RCC 7860 (cell line): ENCODE measurements around the gene MRPL19.

Source experiments
- DNase-seq: peaks from one replicate; pipeline ENCODE4 v3.0.0-alpha.2; 2015; ENCODE audit warnings: low spot score
- FAIRE-seq: peaks from 2 replicates; lab custom pipeline; 2012; peaks lifted over from hg19 to GRCh38; lab: Jason Lieb, UNC

The MRPL19 gene

DNA sequence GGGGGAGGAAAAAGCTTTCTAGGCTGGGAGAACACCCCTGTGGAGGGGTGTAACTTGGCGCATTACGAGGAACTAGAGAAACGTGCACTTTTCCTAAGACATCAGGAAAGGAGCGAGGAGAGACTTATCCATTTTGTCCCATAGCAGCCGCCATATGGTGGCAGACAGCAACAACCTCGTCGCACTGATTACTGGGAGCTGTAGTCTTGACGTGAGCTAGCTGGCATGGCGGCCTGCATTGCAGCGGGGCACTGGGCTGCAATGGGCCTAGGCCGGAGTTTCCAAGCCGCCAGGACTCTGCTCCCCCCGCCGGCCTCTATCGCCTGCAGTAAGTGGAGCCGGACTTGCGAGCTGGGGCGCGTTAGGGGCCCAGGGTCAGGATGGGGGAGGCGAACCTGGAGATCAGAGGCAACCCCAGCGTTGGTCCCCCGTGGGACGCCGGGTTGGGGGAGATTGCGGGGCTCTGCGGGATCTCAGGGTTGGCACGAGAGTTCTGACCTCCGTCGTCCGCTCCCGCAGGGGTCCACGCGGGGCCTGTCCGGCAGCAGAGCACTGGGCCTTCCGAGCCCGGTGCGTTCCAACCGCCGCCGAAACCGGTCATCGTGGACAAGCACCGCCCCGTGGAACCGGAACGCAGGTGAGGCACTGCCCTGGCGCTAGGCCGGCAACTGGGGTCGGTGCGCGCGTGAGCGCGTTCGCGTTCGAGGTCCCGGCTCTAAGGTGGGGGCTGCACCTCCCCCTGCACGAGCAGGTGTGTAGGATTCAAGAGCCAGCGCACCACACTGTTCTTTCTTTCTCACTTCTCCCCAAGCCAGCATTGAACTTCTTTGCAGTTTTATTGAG, at the start of gene MRPL19:
Gene MRPL19, plus strand, starts transcription at position 201 of the 843 bp plus-strand sequence. Its CDS starts 25 bp downstream, at position 226.
- FAIRE-seq: no peak
- DNase-seq: peak; percentile 91

GRCh38 chr2:75596784-75597183, 49.8 kb upstream of the MRPL19 start:
- DNase-seq: peak; percentile 84

DNA sequence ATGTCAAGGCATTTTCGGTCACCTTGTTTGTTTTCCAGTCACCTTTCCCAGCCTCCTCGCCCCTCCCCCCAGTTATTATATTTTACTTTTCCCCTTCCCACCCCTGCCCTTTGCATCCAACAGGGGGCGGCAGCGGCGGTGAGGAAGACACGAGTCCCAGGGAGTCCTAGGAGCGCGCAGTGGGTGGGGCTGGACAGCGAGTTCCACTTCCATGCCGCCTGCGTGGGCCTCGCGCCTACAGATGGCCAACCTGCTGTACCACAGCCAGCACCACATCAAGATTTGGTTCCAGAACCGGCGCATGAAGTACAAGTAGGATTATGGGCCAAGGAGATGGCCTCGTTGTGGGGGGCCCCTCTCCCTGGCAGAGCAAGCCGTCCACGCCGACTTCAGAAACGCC, 48.6 kb upstream of the MRPL19 start:
- FAIRE-seq: no peak
- no peak for DNase-seq

More at GRCh38 chr2:75596784-75597183, 49.8 kb upstream of the MRPL19 start:
- FAIRE-seq: peak; percentile 76

- FAIRE-seq (no peak), DNase-seq (no peak)
Measured at GRCh38 chr2:75598589-75599155, 47.9 kb upstream of the MRPL19 start.

DNA sequence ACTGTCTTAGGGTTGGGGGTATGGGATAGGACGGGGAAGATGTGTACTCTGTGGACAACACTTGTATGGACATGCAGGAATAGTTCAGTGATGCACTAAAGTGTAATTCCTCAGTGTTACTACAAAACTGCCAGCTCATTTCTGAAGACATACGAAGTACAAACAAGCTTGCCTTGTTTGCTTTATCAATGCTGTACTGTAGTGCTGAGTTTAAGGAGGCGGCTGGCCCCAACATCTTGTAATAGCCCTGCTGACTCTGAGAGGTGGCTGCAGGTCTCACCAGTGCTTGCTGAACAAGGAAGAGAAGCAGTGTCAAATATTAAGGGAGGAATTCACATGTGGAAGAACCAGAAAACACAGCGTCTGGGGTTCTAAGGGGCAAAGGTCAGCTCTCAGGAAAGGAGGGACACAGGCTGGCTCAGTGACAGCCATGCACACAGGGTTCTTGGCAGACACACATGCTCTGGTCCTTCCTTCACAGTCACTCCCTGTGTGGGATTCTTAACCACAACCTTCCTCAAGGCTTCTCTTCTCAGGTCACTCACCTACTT, 46.0 kb upstream of the MRPL19 start:
- peak; percentile 61 for DNase-seq
- no peak for FAIRE-seq

DNA sequence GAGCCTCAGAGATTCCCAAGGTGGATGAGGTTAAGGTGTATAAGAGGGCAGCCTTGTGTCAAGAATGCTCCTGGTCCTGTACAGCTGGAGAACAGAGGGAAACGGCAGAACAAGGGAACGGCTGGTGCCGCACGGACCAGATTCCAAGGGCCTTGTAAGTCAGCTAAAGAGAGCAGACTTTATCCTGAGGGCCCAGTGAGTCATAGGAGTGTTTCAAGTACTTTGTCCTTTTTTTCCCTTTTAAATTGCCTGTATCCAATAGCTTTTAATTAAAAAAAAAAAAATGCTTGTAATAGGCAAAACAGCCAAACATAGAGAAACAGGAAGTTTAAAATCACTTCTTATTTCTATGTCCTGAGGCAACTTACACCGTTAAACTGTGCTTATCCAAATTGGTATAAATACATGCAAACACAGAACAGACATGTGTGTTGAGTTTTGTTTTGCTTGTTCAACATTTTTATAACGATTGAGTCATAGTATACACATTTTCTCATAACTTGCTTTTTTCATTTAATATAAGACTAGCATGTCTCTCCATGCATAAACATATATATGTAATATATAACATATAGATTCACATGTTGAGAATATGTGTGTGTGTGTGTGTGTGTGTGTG, 43.8 kb upstream of the MRPL19 start:
- no peak for FAIRE-seq
- DNase-seq: no peak

GRCh38 chr2:75603477-75603876, 43.1 kb upstream of the MRPL19 start:
- DNase-seq: no peak
- no peak for FAIRE-seq

DNA sequence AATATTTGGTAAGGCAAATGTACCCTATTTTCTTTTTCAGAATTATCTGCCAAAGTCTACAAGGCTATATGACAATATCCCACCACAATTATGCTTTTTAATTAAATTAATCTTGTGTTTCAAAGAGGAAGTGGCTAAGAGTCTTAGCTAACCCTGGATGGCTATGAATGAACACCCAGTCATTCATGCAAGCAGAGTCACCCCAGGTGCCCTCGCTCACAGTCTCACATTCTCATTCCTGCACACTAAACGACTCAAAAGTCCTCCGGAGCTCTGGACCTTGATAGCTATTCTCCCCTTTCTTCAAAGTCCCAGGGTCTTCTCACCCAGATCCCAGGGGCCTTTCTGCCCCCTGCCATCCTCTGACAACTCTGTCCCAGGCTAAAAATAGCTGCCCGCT, 42.1 kb upstream of the MRPL19 start:
- FAIRE-seq (peak; percentile 86), DNase-seq (peak; percentile 61)

- peak; percentile 94 for FAIRE-seq
Measured at GRCh38 chr2:75605770-75606529, 40.6 kb upstream of the MRPL19 start.

DNA sequence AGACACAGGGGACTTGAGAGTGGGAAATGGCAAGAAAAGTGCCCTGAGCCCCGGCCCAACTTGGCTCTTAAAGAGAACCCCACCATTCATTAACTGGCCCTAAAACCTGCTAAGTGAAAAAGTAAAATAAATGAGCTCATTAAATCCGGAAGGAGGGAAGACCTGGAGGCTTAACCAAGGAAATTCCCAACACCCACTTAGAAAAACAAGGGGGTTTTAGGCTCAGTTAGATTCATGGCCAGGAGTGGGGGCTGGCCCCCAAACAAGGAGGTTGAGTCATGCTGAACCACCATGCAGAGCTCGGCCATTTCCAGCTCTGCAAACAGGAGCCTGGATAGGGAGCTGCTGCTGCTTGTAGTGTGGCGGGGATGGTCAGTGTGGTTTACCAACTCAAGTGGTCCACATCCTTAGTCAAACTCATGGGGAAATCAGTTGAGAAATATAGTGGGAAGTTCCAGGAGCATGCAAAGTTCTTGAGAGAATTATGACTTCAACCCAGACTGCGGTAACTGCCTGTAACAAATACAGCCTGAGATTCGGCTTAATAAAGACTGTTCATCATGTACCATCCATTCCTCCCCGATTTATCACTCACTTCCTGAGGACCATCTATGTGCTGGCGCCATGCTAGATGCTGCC, 39.7 kb upstream of the MRPL19 start:
- DNase-seq (peak; percentile 99), FAIRE-seq (peak; percentile 96)

More at GRCh38 chr2:75605770-75606529, 40.6 kb upstream of the MRPL19 start:
- peak; percentile 99 for DNase-seq

DNA sequence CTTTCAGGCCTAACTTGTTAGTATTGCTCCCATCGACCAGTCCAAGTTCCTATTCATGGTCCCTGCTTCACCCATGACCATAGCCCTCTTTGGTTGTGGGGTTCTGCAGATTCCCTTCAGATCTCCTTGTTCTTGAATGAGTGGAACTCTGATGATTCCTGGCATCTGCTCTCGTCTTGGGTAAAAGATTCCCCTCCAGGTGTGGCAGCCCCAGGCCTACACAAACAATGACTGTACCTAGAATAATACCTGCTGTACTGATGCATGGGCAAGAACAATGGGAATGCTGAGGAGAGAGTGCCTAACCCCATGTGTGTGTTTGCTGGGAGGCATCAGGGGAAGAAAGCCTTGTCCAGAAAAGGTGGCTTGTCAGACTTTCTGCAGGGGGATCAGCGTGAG, 39.2 kb upstream of the MRPL19 start:
- FAIRE-seq (no peak), DNase-seq (no peak)

DNA sequence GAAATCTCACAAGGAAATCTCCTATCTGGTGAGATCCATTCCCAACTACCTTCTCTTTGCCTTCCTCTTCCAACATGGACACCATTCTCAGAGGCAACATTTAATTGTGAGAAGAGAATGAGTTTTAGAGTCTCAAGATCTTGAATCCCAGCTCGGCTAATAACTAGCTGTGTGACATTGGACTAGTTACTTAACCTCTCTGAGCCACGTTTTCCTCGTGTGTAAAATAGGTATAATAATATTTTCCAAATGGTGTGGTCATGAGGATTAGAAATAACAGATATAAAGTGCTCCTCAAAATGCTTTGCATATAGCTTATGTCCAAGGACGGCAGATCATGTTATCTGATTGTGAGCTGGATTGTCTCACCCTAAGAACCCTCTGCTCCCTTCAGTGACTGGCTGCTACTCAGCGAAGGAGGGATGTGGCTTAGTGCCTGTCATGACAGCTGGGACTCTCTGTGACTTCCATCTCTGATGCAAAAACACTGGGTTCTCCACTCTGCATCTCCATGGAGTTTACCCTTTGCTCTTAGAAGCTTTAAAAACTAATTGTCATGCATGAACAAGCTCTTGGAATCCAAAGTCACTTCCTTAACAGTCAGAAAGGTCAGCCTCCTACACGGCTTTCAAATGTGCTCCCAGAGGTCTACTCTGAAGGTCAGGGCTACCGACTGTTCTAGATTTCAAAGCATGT, 38.4 kb upstream of the MRPL19 start:
- FAIRE-seq (peak; percentile 76), DNase-seq (peak; percentile 88)

GRCh38 chr2:75608684-75609333, 37.8 kb upstream of the MRPL19 start:
- no peak for FAIRE-seq
- DNase-seq: peak; percentile 62

- DNase-seq (no peak), FAIRE-seq (no peak)
Measured at GRCh38 chr2:75609334-75609689, 37.3 kb upstream of the MRPL19 start.

DNA sequence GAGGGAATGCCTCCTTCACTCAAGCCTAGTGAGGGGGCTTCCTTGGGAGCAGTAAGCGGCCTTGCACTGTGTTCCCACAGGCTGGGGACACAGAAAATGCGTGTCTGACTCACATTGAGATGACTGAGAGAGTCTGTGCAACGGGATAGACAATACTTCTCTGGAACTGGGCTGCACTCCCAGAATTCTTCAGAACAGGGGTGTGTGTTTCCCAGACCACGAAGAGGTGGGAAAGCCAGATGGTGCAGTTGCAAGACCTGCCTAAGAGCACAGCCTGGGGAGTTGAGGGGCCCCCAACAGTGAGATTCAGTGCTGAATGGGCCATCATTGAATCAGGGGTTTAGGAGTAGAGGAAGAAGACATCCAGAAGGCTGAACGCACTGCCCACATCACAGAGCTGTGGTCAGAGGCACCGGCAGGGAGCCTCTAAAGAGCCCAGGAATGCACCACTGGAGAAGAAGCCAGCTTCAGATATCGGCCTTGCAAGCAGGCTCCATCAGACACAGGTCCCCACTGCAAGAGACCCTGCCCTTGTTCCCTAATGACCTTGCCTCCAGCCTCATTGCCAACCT, 36.6 kb upstream of the MRPL19 start:
- FAIRE-seq (no peak), DNase-seq (no peak)

GRCh38 chr2:75610671-75611070, 35.9 kb upstream of the MRPL19 start:
- FAIRE-seq: no peak
- no peak for DNase-seq

DNA sequence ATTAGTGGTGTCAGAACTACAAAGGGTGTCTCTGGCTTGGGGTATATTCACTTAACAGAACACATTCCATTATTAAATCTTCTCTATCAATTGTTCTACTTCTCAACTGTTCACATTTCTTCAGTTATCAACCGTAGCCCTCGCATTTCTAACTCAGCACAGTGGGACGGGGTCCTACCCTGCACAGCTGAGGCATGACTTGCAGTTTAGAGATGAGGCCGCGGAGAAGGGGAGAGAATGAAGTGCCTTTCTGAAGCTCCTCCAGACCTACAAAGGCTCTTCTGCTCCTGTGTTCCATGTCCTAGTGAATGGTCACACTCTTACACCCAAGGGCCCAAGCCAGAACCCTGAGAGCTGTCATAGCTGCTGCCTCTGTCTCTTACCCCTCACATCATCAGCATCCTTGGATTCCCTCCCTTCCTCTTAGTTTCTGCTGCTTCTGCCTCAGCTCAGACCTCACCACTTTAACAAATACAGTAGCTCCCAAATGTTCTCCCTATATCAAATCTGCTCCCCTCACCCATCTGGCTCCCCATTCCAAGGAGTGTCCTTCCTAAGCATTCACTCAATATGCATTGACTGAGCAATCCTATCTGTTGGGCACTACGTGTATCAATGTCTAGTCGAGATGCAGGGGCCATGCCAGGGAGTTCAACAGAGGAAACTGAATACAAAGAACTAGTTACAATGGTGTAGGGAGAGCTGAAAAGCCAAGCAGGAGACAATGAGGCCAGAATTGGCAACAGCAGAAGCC, 34.3 kb upstream of the MRPL19 start:
- no peak for DNase-seq
- no peak for FAIRE-seq

- FAIRE-seq: no peak
- no peak for DNase-seq
Measured at GRCh38 chr2:75612862-75613243, 33.7 kb upstream of the MRPL19 start.
